HEK293T (cell line): ENCODE results near the gene GEMIN4.

Source experiments
- BHLHE40 ChIP-seq: fragments of 450-650 bp; IDR thresholded peaks from 2 replicates; pipeline ENCODE4 v1.6.1; 2016; ENCODE audit warnings: mild to moderate bottlenecking, moderate library complexity, borderline replicate concordance
- ELF4 ChIP-seq: fragments of 450-650 bp; IDR thresholded peaks from 2 replicates; pipeline ENCODE4 v1.6.1; 2017; ENCODE audit warnings: antibody characterized with exemption
- FOXA1 ChIP-seq: fragments of 450-650 bp; IDR thresholded peaks from 2 replicates; pipeline ENCODE4 v1.6.1; 2016; ENCODE audit warnings: mild to moderate bottlenecking
- FOXK2 ChIP-seq: fragments of 450-650 bp; IDR thresholded peaks from 2 replicates; pipeline ENCODE4 v1.6.1; 2016; ENCODE audit warnings: mild to moderate bottlenecking
- FOXM1 ChIP-seq: fragments of 450-650 bp; IDR thresholded peaks from 2 replicates; pipeline ENCODE4 v1.6.1; 2017; ENCODE audit warnings: mild to moderate bottlenecking, borderline replicate concordance
- HDGF ChIP-seq: fragments of 450-650 bp; IDR thresholded peaks from 2 replicates; pipeline ENCODE4 v1.6.1; 2017; ENCODE audit warnings: antibody characterized with exemption, borderline replicate concordance
- L3MBTL2 ChIP-seq: fragments of 450-650 bp; conservative IDR thresholded peaks from 2 replicates; pipeline ENCODE4 v1.6.1; 2016; ENCODE audit warnings: mild to moderate bottlenecking
- PKNOX1 ChIP-seq: fragments of 450-650 bp; IDR thresholded peaks from 2 replicates; pipeline ENCODE4 v1.6.1; 2016
- SP1 ChIP-seq: fragments of 450-650 bp; IDR thresholded peaks from 2 replicates; pipeline ENCODE4 v1.6.1; 2017
- SUZ12 ChIP-seq: fragments of 450-650 bp; IDR thresholded peaks from 2 replicates; pipeline ENCODE4 v1.6.1; 2016; ENCODE audit warnings: mild to moderate bottlenecking

GRCh38 chr17:740240-741017, 11.6 kb downstream of the GEMIN4 start:
- TF ChIP-seq PKNOX1: no peak
- no peak for TF ChIP-seq BHLHE40
- TF ChIP-seq SUZ12: no peak
- TF ChIP-seq ELF4: no peak
- no peak for TF ChIP-seq HDGF
- no peak for TF ChIP-seq L3MBTL2
- no peak for TF ChIP-seq FOXA1
- TF ChIP-seq FOXK2: no peak
- TF ChIP-seq SP1: no peak
- TF ChIP-seq FOXM1: no peak
